Loucy (cell line): ENCODE measurements around the gene SLC6A19.

ENCODE experiments used
- H2AFZ ChIP-seq: fragments of 200-600 bp; sonication (generic); 2 replicates; pipeline ENCODE4 v1.6.0; 2016; ENCODE audit warnings: antibody characterized with exemption, mild to moderate bottlenecking, low read length, moderate library complexity
- H3F3A ChIP-seq: fragments of 200-600 bp; 2 replicates; pipeline ENCODE4 v1.6.0; 2016; ENCODE audit warnings: antibody characterized with exemption, low read depth, mild to moderate bottlenecking
- H3K27me3 ChIP-seq: fragments of 200-600 bp; sonication (generic); 2 replicates; pipeline ENCODE4 v1.6.1; 2014; ENCODE audit warnings: low read length, mild to moderate bottlenecking; ENCODE audit not compliant: insufficient read depth, poor library complexity, severe bottlenecking
- H3K36me3 ChIP-seq: fragments of 200-600 bp; sonication (generic); 2 replicates; pipeline ENCODE4 v1.6.1; 2016; ENCODE audit warnings: low read length; ENCODE audit not compliant: insufficient read depth
- H3K4me1 ChIP-seq: fragments of 200-600 bp; sonication (generic); 2 replicates; pipeline ENCODE4 v1.5.1; 2014; ENCODE audit warnings: low read length, mild to moderate bottlenecking; ENCODE audit not compliant: insufficient read depth, poor library complexity, severe bottlenecking
- H3K4me2 ChIP-seq: fragments of 200-600 bp; sonication (generic); 2 replicates; pipeline ENCODE4 v1.6.0; 2014; ENCODE audit warnings: antibody characterized with exemption, low read length, low read depth, mild to moderate bottlenecking; ENCODE audit not compliant: poor library complexity, severe bottlenecking
- H3K4me3 ChIP-seq: fragments of 200-600 bp; sonication (generic); 2 replicates; pipeline ENCODE4 v1.5.1; 2014; ENCODE audit warnings: low read length, mild to moderate bottlenecking, mixed read lengths; ENCODE audit not compliant: poor library complexity, severe bottlenecking
- H3K79me2 ChIP-seq: fragments of 200-600 bp; sonication (generic); 2 replicates; pipeline ENCODE4 v1.6.1; 2014; ENCODE audit warnings: low read length; ENCODE audit not compliant: insufficient read depth
- H3K9ac ChIP-seq: fragments of 200-600 bp; sonication (generic); 2 replicates; pipeline ENCODE4 v1.6.0; 2014; ENCODE audit warnings: mild to moderate bottlenecking, low read depth, low read length, moderate library complexity; ENCODE audit not compliant: poor library complexity, severe bottlenecking
- H3K9me2 ChIP-seq: fragments of 200-600 bp; sonication (generic); replicated peaks from 2 replicates; pipeline ENCODE4 v1.6.1; 2016; ENCODE audit warnings: low read depth, low read length, mixed read lengths
- H3K9me3 ChIP-seq: fragments of 200-600 bp; sonication (generic); 2 replicates; pipeline ENCODE4 v1.6.1; 2014; ENCODE audit warnings: mild to moderate bottlenecking, antibody characterized with exemption, low read length, low read depth; ENCODE audit not compliant: insufficient read depth
- H4K20me1 ChIP-seq: fragments of 200-600 bp; sonication (generic); 2 replicates; pipeline ENCODE4 v1.6.0; 2014; ENCODE audit warnings: antibody characterized with exemption, low read length, mild to moderate bottlenecking; ENCODE audit not compliant: insufficient read depth, poor library complexity, severe bottlenecking
- EZH2phosphoT487 ChIP-seq: fragments of 200-600 bp; IDR thresholded peaks from 2 replicates; pipeline ENCODE4 v1.6.1; 2018; ENCODE audit warnings: antibody characterized with exemption, mild to moderate bottlenecking, moderate library complexity, borderline replicate concordance
- TF ChIP-seq, protein P1 (sequence below): fragments of 200-600 bp; sonication (generic); conservative IDR thresholded peaks from 2 replicates; pipeline ENCODE4 v1.5.1; 2014; ENCODE audit warnings: mild to moderate bottlenecking, antibody characterized with exemption, low read length

Gene SLC6A19

DNA sequence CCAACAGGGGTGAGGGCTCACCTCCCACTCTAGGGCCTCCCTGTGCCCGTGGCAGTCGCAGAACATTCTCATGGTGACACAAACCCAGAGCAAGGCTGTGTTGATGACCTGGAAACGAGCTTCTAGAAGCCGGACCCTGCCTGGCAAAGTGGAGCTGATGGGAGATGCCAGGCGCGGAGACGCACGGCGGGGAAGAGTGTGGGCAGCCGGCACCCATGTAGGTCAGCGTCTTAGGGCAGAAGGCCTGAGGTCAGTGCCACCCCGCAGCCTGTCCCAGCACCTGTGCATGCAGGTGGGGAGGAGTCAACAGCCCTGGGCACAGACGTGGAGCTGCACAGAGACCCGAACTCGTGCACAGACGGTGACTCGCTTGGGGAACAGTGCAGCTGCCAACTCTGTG lies 29.2 kb downstream of the SLC6A19 start:
- Histone ChIP-seq H3K4me3 (no peak overlapping the region), H3K4me1 (peaks cover 59% of the 10 kb centered on the region), H3K27me3 (no peaks in the 10 kb centered on the region)

DNA sequence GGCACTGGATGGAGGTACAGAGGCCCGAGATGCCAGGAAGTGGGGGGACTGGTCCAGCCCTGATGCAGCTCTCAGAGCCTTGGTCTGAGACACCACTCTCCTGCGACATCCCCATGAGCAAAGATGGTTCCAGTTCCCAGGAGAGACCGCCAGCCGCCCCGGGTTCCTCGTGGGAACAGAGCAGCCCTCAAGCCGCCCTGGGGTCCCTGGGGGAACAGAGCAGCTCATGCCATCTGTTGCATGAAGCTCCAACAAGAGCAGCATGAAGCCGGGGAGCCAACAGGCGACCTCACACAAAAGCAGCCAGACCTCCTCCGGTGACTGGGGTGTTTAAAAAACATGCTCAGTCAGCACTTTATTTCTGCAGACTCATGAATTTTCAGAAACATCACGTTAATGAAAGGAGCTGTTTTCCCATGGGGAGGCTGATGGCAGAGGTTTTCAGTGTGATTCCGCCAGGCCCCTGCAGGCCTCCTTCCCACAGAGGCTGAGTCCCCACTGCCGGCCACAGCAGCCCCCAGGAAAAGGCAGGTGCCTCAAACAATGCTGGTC lies 30.0 kb downstream of the SLC6A19 start:
- no peaks in the 10 kb centered on the region for H4K20me1 ChIP-seq
- peak overlapping the region; percentile 20 for H3K9ac ChIP-seq
- no peak overlapping the region for H3K4me2 ChIP-seq
- peaks cover 53% of the 10 kb centered on the region for H3K4me1 ChIP-seq
- TF ChIP-seq EZH2phosphoT487 = no peak
- TF ChIP-seq, protein P1, sequence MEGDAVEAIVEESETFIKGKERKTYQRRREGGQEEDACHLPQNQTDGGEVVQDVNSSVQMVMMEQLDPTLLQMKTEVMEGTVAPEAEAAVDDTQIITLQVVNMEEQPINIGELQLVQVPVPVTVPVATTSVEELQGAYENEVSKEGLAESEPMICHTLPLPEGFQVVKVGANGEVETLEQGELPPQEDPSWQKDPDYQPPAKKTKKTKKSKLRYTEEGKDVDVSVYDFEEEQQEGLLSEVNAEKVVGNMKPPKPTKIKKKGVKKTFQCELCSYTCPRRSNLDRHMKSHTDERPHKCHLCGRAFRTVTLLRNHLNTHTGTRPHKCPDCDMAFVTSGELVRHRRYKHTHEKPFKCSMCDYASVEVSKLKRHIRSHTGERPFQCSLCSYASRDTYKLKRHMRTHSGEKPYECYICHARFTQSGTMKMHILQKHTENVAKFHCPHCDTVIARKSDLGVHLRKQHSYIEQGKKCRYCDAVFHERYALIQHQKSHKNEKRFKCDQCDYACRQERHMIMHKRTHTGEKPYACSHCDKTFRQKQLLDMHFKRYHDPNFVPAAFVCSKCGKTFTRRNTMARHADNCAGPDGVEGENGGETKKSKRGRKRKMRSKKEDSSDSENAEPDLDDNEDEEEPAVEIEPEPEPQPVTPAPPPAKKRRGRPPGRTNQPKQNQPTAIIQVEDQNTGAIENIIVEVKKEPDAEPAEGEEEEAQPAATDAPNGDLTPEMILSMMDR = no peak
- no peaks in the 10 kb centered on the region for H3K9me2 ChIP-seq
- H3K79me2 ChIP-seq = no peaks in the 10 kb centered on the region
- H3F3A ChIP-seq = peaks cover 15% of the 10 kb centered on the region
- H3K36me3 ChIP-seq = no peaks in the 10 kb centered on the region
- no peak overlapping the region for H3K4me3 ChIP-seq
- peaks cover 4% of the 10 kb centered on the region; the same call in 1 of the 2 replicates for H3K9me3 ChIP-seq
- no peaks in the 10 kb centered on the region for H3K27me3 ChIP-seq
- H2AFZ ChIP-seq = no peak overlapping the region

More for the DNA sequence above, 29.2 kb downstream of the SLC6A19 start:
- Histone ChIP-seq H2AFZ (no peak overlapping the region), H3K9ac (peak overlapping the region; percentile 13), H3K9me2 (no peaks in the 10 kb centered on the region), H3K79me2 (no peaks in the 10 kb centered on the region), H3F3A (peaks cover 15% of the 10 kb centered on the region), H3K9me3 (peaks cover 4% of the 10 kb centered on the region; the same call in 1 of the 2 replicates), H3K36me3 (no peaks in the 10 kb centered on the region), H4K20me1 (no peaks in the 10 kb centered on the region), H3K4me2 (no peak overlapping the region)
- TF ChIP-seq, protein P1 = no peak
- TF ChIP-seq EZH2phosphoT487 = no peak

DNA sequence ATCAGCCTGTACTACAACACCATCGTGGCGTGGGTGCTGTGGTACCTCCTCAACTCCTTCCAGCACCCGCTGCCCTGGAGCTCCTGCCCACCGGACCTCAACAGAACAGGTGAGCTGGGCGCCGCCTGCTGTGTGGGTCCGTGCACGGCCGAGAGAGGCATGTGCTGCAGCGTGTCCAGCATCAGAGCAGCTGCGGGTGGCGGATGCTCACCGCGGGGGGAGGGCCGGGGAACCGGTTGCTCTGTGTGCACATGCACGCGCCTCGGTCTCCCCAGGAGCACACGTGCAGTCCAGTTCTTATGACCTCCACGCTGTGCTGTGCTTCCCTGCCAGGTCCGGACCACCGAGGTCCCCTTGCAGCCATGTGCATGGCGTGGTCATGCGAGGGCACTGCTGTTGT lies 31.4 kb downstream of the SLC6A19 start:
- Histone ChIP-seq H3K9ac (no peak overlapping the region), H4K20me1 (no peaks in the 10 kb centered on the region), H3K4me2 (no peak overlapping the region), H3F3A (peaks cover 8% of the 10 kb centered on the region; the same call in 1 of the 2 replicates), H2AFZ (no peak overlapping the region), H3K4me3 (no peak overlapping the region), H3K4me1 (peaks cover 41% of the 10 kb centered on the region), H3K27me3 (no peaks in the 10 kb centered on the region), H3K9me2 (no peaks in the 10 kb centered on the region), H3K36me3 (no peaks in the 10 kb centered on the region), H3K79me2 (no peaks in the 10 kb centered on the region), H3K9me3 (peaks cover 4% of the 10 kb centered on the region; the same call in 1 of the 2 replicates)
- TF ChIP-seq, protein P1 = no peak
- TF ChIP-seq EZH2phosphoT487 = no peak
